ENCODE data around the gene FIBCD1. TPM values are rescaled to one million over a fixed set of nuclear protein-coding genes. Genes with fewer than 3 reads are reported as not detected.
A peak's percentile ranks its signal among the peaks of the same experiment; 100 is the strongest.

Gene FIBCD1
- total RNA-seq, 2 donors from 2014 or later = 7.9 to 9.6 TPM

DNA sequence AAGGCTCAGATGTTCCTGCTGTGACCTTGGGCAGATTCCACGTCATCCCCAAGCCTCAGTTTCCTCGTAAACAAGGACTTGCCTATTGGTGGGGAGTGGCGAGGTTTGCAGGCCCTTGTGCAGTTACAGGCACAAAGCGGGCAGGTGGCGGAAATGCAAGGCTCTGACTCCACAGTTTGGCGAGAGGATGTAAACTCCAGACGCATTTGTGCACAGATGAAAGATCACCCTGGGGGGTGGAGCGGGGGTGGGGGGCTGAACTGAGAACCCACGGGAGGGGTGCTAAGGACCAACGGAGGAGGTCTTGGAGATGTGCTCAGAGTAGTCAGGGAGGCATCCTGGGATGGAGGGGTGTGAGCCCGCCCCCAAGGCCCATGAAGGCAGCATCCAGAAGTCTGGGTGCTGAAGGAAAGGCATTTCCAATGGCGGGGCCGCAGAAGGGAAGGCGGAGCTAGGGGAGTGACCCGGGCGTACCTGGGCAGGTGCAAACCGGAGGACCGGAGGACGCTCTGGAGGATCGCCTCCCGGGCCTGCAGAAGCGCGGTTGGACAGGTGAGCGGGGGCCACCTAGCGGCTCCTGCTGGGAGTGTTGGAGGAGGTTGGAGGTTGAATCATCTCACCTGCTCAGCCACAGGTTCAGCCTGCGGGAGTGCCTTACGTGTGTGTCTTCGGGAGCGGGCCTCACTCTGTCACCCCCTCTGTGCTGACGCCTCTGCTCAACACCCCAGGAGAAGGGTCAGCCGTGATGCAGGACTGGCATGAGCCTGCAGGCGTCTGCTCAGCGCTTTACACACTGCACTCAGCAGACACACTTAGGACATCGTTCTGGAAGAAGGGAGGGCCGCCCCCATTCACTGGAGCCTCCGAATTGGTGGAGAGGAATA is 1.9 kb upstream of the FIBCD1 start:
- intact Hi-C loops (cut with DNase I, micrococcal nuclease) = no loop called here
- DNase-seq (peak; percentile 90 to 92), ATAC-seq (peak; percentile 85)

DNA sequence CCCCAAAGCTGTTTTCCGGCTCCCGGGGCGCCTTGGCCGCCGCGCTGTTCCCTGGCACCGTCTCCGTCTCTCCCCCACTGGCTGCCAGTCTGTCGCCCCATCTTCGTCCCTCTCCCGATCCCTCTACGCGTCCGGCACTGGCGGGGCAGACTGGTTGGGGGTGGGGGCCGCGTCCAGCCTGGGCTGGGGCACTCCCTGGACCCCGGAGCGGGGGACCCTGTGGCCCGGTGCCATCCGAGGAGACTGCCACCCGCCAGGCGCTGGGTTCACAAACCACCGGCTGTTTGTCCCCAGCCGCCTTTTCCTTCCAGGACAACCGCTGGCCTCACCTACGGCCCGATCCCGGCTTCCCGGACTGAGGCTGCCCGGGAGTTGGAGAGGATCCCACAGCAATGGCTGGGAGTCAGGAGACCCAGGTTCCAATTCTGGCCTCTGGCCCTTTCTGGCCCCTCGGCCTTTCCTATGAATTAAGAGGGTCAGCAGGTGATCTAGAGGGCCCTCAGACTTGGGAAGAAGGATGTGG is 1.0 kb upstream of the FIBCD1 start:
- ATAC-seq = peak; percentile 3
- intact Hi-C loops (cut with DNase I, micrococcal nuclease) = no loop called here
- peak in 1 of 2 donors; percentile 21 for DNase-seq

DNA sequence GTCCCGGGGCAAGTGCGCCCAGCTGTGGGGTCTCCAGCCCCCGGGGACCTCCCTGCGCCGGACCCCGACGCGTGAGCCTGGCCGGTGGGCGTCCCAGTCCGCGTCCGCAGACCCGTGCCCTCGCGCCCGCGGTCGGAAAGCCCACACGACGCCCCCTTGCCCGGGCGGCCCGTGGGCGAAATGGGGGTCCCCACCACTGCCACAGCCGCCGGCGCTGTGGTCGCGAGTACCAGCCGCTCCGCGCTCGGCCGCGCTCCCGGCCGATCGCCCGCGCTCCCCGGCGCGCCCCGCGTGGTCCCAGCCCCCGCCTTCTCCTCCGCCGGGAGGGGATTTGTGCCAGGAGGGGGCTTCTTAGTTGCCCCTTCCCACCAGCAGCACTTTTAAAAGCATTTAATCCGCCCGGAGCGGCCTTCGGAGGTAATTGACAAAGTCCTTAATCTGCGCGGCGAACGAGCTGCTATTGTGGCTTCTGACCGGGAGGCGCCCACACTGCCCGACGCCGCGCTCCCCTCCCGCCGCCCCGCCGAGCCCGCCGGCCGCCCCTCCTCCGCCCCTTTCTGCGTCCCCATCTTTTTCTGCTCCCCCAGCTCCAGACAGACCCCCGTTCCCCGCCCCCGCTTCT is 469 bp upstream of the FIBCD1 start:
- intact Hi-C loops (cut with DNase I, micrococcal nuclease) = loop anchor here in 1 of 2 donors (5.0 kb wide), 1 partner anchor 237 kb away; no protein-coding TSS in a partner anchor
- ATAC-seq (peak; percentile 33), DNase-seq (peak in 1 of 2 donors; percentile 43)

DNA sequence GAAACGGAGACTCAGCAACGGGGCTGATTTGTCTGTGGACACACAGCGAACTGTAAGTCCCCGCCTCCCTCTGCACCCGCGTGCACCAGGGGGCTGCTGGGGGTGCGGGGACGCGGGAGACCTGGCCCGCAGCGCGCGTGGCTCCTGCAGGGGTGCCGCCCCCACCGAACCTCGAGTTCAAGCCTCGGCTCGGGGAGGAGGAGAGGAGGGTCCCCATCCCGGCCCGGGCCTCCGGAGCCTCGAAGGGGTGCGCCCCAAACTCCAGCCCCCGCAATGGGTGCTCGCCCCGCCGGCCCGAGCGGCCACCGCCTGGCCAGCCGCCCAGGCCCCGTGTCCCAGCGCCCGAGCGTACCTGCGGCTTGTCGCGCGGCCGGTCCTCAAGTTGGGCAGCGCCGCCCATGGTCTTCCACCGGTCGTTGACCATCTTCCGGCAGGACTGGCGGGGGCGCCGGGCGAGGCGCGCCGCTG is 829 bp downstream of the FIBCD1 start:
- ATAC-seq = no peak
- intact Hi-C loops (cut with DNase I, micrococcal nuclease) = loop anchor here in 1 of 2 donors (5.0 kb wide), 1 partner anchor 236 kb away; no protein-coding TSS in a partner anchor

DNA sequence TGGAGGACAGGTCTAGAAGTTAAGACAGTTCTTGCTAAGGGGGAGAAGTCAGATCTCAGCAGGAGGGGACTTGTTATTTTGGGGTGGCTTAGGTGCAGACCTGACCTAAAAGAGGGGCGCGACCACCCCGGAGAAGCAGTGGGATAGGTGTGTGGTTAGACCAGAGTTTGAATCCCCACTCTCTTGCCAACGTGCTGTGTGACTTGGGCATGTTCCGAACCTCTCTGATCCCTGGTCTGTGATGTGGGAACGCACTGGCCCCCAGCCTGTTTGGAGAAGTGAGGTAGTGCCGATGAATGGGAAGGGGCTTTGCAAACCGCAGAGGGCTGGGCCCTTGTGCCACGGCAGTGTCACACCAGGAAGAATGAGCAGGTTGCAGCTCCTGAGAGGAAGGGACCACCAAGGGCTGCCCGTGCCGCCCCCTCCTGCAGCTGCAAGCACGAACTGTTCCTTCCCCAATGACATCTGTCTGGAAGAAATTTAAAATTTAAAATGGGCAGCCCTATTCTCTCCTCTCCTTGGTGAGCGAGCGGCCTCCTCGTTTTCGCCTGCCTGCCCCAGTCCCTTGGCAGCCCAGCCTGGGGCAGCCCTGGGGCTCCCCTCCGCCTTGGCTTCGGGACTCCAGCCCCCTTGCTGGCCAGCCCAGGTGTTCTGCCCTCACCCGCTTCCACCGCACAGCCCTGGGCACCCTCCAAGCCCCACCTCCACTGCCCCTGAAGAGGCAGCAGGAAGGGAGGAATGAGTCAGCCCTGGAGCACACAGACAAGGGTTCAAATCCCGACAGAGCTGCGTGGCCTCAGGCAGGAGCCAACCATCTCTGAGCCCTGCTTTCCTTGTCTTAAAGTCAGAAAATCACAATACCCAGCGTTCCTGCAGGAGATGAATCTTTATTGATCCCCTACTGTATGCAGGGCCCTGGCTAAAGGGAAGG is 1.6 kb downstream of the FIBCD1 start:
- intact Hi-C loops (cut with DNase I, micrococcal nuclease) = loop anchor here in 1 of 2 donors (5.0 kb wide), 1 partner anchor 235 kb away; no protein-coding TSS in a partner anchor
- DNase-seq (no peak), ATAC-seq (no peak)

More for the DNA sequence above, 829 bp downstream of the FIBCD1 start:
- DNase-seq = no peak

DNA sequence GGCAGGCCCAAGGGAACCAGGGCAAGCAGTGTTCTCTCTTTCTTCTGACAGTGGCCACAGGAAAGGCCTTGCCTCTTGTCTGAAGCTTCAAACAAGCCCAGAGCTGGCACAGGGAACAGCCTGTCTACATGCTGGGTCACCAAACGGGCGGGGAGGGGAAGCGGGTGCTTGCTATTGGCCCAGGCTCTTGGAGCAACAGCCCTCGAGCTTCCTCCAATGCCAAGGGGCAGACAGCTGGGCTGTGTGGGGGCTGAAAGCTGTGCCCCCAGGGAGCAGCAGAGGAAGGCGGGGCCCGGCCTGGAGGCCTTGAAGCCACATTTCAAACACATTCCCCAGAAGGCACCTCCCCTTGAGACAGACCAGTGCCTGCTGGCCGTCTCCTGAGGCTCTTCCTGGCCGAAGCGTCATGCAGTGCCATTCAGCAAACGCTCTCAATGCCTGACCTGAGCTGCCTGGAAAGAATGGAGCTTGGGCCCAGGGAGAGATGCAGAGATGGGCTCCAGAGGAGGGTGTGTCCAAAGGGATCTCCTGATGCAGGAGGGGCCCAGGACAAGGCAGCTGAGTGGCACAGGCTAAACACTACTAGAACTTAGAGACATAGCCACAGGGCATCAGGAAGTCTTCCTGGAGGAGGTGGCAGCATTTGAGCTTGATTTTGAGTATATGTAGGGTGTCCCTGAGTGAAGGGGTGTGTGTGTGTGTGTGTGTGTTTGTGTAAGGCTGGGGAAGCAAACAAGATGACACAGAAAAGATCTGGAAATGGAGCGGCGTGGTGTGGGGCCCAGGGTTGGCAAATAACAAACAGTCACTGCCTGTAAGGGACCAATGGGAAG is 2.5 kb downstream of the FIBCD1 start:
- ATAC-seq = peak; percentile 11
- intact Hi-C loops (cut with DNase I, micrococcal nuclease) = loop anchor here in 1 of 2 donors (5.0 kb wide), 1 partner anchor 234 kb away; no protein-coding TSS in a partner anchor
- peak; percentile 33 to 46 for DNase-seq

DNA sequence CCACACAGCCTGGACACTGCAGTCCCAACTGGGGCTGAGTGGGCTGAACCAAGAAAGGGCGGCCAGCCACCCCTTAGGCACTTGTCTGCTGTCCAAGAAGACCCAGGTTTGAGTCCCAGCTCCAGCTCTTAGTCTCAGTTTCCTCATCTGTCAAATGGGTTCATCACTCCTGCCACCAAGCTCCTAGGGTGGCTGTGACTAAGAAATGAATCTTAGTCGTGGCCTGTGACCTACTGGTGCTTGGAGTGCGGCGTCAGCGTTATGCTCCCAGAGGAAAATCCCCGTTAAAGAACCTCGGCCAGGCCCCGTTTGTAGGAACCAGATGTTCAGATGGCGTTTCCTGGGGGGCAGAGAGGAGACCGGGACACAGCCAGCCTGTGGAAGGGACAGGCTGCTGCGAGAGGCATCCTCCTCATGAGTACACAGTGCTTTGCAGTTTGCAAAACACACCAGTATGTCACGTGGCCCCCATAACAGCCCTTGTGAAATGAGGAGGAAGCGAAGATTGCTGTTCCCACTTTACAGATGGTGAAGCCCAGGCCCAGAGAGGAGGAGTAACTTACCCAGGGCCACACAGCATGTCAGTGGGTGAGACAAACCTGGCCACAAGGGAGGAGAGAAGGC is 3.3 kb downstream of the FIBCD1 start:
- no peak for DNase-seq
- intact Hi-C loops (cut with DNase I, micrococcal nuclease) = loop anchor here in 1 of 2 donors (5.0 kb wide), 1 partner anchor 233 kb away; no protein-coding TSS in a partner anchor
- ATAC-seq = no peak

DNA sequence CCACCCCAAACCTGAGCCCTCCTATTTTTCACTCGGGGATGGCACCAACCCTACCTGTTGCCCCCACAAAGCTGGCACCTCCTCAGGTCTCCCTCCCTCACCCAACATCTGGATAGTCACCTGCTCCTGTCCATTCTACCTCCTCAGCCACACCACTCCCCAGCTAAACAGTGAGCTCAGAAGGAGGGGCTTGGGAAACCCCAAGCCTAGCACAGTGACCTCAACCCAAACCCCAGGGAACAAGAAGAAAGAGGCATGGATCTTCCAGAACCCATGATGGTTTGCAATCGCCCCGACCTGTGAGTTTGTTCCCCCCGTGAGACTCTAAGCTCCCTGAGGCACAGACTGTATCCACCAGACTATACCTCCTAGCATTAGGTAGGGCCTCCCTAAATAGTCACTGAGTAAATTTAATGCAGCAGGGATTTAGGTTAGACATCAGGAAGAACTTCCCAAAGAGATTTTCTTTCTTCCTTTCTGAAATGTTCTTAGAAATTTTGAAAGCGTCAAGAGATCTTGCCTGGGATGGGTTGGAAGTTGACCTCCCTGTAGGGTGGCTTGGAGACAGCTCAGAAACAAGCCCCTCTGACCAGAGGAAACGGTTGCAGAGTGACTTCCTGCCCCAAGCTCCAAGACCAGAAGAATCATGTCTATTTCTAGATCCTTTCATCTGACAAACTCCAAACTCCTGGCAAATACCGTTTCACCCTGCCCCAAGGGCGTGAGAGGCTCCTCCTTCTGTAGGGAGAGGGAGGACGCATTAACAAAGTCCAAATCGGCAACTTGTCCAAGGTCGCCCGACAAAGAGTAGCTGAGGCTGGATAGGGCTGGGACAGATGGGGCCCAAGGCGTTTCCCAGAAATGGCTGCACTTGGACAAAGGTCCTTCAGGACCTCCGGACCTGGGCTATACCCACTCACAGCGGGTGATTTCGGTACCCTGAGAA is 4.1 kb downstream of the FIBCD1 start:
- intact Hi-C loops (cut with DNase I, micrococcal nuclease) = loop anchor here in 1 of 2 donors (5.0 kb wide), 1 partner anchor 233 kb away; no protein-coding TSS in a partner anchor
- no peak for DNase-seq

DNA sequence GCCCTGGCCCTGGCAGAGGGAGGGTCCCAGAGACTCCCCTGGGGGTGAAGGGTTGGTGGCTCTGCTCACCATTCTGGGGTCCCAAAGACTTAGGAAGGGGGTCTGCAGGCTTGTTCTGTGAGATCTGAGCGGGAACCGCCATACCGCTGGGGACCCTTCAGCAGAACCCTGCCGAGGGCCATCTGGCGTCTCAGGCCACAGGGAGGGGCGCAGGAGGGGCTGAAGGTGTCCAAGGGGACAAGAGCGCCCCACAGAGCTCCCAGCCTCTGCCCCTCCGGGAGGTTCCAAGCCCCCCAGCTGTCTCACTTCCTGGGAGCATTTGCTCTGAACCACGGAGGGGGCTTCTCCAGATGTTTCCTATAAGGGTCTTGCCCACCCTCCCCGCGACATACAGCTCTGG is 4.8 kb downstream of the FIBCD1 start:
- DNase-seq = no peak
- no peak for ATAC-seq
- intact Hi-C loops (cut with DNase I, micrococcal nuclease) = no loop called here

More for the DNA sequence above, 4.1 kb downstream of the FIBCD1 start:
- peak; percentile 26 for ATAC-seq

DNA sequence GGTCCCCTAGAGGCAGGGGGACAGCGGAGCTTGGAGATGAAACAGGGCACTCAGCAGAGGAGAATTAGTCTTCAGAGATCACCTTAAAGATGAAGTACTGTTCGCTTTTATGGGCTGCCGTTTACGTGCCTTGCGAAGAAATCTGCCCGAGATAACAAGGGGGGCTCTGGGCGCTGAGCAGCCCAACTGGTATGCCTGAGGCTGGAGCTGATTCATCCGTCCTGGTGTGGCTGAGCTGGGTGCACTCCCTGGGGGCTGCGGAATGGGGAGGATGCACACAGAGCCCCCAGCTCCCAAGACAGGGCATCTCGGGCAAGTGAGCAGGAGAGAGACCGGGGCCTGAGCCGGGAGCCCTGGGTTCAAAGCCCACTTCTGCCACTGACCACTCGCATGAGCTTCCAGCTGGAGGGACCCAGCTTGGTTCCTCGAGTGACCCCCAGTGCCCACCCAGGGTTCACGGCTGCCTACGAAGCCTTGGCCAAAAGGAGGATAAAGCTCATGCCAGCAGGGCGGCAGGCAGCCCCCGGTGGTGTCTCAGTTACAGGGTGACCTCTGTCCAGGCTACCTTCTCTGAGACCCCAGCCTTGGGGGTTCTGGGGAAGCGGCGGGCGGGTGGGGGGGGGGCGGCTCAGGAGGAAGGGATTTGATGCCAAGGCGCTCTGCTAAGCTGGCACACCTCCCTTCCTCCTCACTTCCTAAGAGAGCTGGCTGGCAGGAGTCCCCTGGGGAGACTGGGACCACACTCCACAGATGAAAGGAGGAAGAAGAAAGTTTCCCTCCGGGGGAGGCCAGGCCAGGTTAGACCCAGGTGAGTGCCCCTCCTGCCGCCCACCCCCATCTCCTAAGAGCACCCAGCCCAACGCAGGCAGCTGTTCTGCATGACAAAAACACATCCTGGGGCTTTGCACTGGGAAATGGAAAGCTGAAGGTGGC is 5.7 kb downstream of the FIBCD1 start:
- no peak for DNase-seq
- intact Hi-C loops (cut with DNase I, micrococcal nuclease) = no loop called here
- no peak for ATAC-seq

DNA sequence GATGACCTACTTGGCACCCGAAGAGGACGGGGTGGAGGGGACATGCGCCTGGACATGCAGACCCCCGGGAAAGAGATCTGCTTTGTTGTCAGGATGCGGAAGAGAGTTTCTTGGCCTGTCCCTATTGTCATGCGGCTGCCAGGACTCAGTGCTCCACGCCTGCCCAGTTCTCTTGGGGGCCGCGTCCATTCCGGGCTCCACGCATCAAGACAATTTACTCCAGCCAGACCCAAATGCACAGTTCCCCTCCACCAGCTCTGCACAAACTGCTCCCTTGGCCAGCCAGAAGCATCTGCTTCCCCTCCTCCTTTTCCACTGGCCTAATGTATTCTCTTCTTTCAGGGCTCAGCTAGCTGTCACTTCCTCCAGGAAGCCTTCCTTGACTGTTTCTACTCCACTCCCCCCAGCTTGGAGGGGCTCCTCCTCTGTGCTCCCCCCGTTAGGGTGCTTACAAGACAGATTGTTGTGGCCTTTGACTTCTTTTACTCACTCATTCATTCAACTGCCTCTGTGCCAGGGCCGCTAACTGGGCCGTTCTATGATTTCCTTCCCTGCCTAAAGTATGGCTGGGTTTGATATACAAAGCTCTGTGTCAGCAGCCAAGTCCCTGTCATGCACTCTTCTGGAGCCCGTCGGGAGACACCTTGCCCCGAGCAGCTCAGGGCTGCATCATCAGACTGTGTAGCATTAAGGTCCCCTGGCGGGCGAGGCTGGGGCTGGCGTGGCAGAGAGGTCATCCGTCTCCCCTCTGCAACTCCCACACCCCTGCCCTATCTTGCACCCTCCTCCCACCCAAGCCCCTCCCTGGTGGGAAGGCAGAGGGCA is 6.6 kb downstream of the FIBCD1 start:
- intact Hi-C loops (cut with DNase I, micrococcal nuclease) = no loop called here
- ATAC-seq (no peak), DNase-seq (no peak)

DNA sequence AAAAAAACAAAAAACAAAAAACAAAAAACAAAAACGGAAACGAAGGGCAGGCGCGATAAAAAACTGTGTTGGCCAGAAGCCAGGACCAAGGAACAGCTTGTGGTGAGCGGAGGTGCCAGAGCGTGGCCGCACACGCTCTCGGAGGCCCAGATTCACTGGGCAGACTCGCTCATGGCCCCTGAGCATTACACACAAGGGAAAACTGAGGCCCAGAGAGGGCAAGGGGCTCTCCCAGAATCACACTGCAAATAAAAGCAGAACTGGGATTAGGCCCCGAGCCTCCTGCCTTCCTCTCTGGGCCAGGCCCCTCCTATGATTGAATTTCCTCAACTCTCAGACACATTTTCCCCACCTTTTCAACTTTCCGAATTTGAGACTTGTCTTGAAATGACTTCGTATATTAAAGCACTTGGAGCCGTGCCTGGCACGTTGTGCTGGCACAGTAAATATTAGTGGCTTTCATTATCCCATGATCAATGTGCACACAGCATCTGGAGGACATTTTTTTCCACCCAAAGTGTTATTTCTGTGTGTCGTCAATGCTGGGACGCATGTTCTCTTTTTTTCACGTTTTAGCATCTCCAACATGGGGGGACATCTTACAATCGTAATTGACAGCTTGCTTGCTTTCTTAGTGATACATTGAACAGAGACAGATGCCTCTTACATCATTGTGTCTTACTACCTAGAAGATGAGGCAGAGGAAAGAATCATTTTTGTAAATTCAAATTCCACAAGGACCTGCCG is 7.4 kb downstream of the FIBCD1 start:
- intact Hi-C loops (cut with DNase I, micrococcal nuclease) = no loop called here
- ATAC-seq (no peak), DNase-seq (no peak)

DNA sequence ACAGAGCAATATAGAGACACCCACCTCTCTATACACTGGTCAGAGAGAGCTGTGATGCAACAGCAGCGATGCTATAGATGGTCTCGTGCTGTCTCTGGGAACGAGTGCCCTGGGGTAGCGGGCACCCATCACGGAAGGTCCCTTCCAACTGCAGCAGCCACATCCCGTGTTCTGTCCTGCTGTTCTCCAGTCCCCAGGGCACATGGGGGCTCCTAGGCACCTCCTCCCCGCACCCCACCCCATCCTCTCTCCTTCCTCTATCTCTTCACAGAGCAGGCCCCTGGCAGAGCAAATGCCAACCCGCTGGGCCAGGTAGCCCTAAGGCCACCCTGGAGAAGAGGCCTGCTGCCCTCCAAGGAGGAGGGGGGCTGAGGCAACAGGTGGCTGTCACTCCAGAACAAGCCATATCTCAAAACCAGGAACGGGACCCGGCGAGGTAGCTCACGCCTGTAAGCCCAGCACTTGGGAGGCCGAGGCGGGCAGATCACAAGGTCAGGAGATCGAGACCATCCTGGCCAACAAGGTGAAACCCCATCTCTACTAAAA is 8.2 kb downstream of the FIBCD1 start:
- intact Hi-C loops (cut with DNase I, micrococcal nuclease) = no loop called here
- DNase-seq (no peak), ATAC-seq (no peak)
